ENCODE results near the gene PRDM15.

DNA sequence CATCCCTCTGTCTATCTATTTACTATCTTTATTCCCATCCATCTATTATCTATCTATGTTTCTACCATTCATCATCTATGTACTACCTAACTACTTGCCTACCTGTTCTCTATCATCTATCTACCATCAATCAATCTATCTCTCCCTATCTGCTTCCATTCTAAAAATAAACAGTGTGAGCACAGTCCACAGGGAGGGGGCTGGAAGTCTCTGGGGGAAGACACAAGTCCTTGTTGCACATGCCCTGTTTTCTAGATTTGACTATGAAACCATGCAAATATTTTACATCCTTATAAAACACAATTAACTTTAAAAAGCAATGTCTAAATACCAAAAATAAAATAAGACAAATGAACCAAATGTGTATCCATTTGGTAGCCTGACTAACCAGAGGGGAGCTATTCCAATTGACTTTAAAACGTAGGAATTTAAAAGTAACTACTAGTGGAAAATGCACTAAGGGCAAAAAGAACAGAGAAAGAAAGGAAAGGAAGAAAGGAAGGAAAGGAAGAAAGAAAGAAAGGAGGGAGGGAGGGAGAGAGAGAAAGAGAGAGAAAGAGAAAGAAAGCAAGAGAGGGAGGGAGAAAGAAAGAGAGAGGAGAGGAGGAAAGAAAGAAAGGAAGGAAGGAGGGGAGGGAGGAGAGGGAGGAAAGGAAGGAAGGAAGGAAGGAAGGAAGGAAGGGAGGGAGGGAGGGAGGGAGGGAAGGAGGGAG lies 98.7 kb downstream of the PRDM15 start:
- TF ChIP-seq CTCF (IDR thresholded peaks at IDR 0.05): no peak
- TF ChIP-seq POLR2A (IDR thresholded peaks at IDR 0.05): no peak

Data from thyroid gland (tissue), 4 donors.